PFSK-1 (cell line): ENCODE results near the gene DYNLT1.

Experiments
- FOXP2 ChIP-seq: optimal IDR thresholded peaks from 2 replicates; pipeline ENCODE3; 2011; ENCODE audit warnings: borderline replicate concordance, control low read depth, inconsistent platforms; ENCODE audit not compliant: insufficient read depth; ENCODE audit errors: extremely low read length, extremely low read depth
- POLR2AphosphoS5 ChIP-seq: IDR thresholded peaks from 2 replicates; pipeline ENCODE4 v1.6.1; 2012; ENCODE audit warnings: low read depth, mild to moderate bottlenecking, control low read depth, low read length, moderate library complexity
- REST ChIP-seq, 2 experiments: IDR thresholded peaks; 2 replicates each; pipeline versions ENCODE4 v1.6.1 to v1.8.0; 2011 to 2012; ENCODE audit warnings: low read depth in 2 of 2, low read length in 2 of 2, control low read depth in 1 of 2, inconsistent platforms in 1 of 2, mild to moderate bottlenecking in 1 of 2, moderate library complexity in 1 of 2; ENCODE audit not compliant: insufficient read depth in 1 of 2
- SIN3A ChIP-seq: IDR thresholded peaks from 2 replicates; pipeline ENCODE4 v1.6.1; 2012; ENCODE audit warnings: mild to moderate bottlenecking, low read length, moderate library complexity, borderline replicate concordance; ENCODE audit not compliant: insufficient read depth
- TAF1 ChIP-seq: IDR thresholded peaks from 2 replicates; pipeline ENCODE4 v1.6.1; 2012; ENCODE audit warnings: low read length, control low read depth, borderline replicate concordance; ENCODE audit not compliant: insufficient read depth

Gene DYNLT1

DNA sequence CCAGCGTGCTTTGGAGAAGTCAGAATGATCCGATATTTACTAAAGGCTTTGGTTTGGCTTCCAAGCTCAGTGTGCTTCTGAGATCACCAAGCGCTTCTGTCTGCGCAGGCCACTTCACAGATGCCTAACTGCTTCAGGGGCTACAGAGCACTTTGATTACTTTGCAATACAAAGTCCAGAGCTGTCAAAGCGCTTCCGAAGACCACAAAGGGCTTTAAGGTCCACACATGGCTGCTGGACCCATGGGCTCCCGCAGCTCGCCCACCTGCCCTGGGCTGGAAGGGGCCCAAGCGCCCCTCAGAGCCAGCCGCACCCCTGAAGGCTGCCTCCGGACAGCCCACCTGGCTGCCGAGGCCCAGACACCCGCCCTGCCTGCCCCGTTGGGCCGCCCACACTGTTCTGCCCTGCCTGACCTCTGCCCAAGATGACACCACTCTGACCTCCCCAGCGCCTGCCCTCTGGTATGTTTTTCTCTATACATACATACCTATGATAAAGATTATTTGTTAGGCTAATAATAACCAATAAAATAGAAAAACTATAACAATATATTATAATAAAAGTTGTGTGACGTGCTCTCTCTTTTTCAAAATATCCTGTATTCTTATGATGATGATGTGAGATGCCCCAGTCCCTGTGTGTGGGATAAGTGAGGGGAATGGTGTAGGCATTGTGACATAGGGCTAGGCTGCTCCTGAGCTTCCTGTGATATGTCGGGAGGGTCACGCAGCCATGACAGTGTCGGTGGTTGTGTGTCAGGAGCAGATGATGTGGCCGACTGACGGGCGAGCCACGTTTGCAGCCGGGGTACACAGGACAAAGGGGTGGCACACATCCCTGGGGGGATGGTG is 22.6 kb downstream of the DYNLT1 start:
- TF ChIP-seq REST (IDR thresholded peaks at IDR 0.05; ENCODE audit: insufficient read depth in 1 of 2, low read depth in 2 of 2, low read length in 2 of 2) (no peak), FOXP2 (no peak), POLR2AphosphoS5 (no peak), SIN3A (no peak), TAF1 (no peak)

- TF ChIP-seq SIN3A (no peak), FOXP2 (no peak), REST (IDR thresholded peaks at IDR 0.05; ENCODE audit: insufficient read depth in 1 of 2, low read depth in 2 of 2, low read length in 2 of 2) (no peak), TAF1 (no peak), POLR2AphosphoS5 (no peak)
Observed at GRCh38 chr6:158620963-158621693, 23.4 kb downstream of the DYNLT1 start.

- TF ChIP-seq SIN3A (no peak), REST (IDR thresholded peaks at IDR 0.05; ENCODE audit: insufficient read depth in 1 of 2, low read depth in 2 of 2, low read length in 2 of 2) (no peak), TAF1 (no peak), POLR2AphosphoS5 (no peak), FOXP2 (no peak)
Observed at GRCh38 chr6:158619922-158620801, 24.4 kb downstream of the DYNLT1 start.

- TF ChIP-seq SIN3A (no peak), REST (IDR thresholded peaks at IDR 0.05; ENCODE audit: insufficient read depth in 1 of 2, low read depth in 2 of 2, low read length in 2 of 2) (no peak), POLR2AphosphoS5 (no peak), TAF1 (no peak), FOXP2 (no peak)
Observed at GRCh38 chr6:158611541-158612370, 32.8 kb downstream of the DYNLT1 start.
